Mammary epithelial cell (primary cell): ENCODE measurements around the gene COG5.

Experiments used
- EZH2 ChIP-seq: IDR thresholded peaks from 2 replicates; pipeline ENCODE4 v1.6.1; 2012; ENCODE audit warnings: low read length, inconsistent platforms, borderline replicate concordance
- TF ChIP-seq, protein P1 (sequence below), 2 donors: IDR thresholded peaks in 1 of 2; conservative IDR thresholded peaks in 1 of 2; 2 replicates each; pipeline ENCODE4 v1.5.1; 2011 to 2012; ENCODE audit warnings: inconsistent platforms in 2 of 2, low read length in 2 of 2, mild to moderate bottlenecking in 2 of 2, control low read depth in 1 of 2, low read depth in 1 of 2; ENCODE audit not compliant: insufficient read depth in 1 of 2; ENCODE audit errors: extremely low read depth in 1 of 2

DNA sequence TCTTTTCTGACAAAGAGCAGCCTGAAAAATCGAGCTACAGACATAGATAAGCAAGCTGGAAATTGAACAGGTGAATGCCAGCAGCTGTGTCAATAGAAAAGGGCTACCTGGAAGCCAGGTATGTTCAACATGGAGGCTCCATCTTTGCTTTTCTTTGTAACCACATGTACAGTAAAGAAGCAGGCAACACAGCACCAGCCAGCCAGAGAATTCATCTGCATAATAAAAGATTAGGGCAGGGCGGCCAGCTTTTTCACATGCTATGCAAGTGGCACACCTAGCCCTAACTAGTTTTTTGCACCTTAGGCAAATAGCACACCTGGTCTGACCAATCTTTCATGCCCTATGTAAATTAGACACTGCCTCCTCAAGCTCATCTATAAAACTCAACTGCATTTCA is 25.7 kb downstream of the COG5 start:
- TF ChIP-seq, protein P1, sequence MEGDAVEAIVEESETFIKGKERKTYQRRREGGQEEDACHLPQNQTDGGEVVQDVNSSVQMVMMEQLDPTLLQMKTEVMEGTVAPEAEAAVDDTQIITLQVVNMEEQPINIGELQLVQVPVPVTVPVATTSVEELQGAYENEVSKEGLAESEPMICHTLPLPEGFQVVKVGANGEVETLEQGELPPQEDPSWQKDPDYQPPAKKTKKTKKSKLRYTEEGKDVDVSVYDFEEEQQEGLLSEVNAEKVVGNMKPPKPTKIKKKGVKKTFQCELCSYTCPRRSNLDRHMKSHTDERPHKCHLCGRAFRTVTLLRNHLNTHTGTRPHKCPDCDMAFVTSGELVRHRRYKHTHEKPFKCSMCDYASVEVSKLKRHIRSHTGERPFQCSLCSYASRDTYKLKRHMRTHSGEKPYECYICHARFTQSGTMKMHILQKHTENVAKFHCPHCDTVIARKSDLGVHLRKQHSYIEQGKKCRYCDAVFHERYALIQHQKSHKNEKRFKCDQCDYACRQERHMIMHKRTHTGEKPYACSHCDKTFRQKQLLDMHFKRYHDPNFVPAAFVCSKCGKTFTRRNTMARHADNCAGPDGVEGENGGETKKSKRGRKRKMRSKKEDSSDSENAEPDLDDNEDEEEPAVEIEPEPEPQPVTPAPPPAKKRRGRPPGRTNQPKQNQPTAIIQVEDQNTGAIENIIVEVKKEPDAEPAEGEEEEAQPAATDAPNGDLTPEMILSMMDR (conservative IDR thresholded peaks at IDR 0.05 in 1 of 2, IDR thresholded peaks at IDR 0.05 in 1 of 2; ENCODE audit: extremely low read depth in 1 of 2, insufficient read depth in 1 of 2, low read depth in 1 of 2, low read length in 2 of 2), result no peak
- no peak for TF ChIP-seq EZH2
